GM20431 (cell line): ENCODE results near the gene CNTNAP2.

Experiments
- in situ Hi-C: fragments of 300-500 bp; cut with MseI, MboI; formaldehyde crosslinking; loops from one replicate; pipeline ENCODE4 v1.15.0; 2020; ENCODE audit warnings: low sequenced_read_pairs; ENCODE audit not compliant: unreplicated experiment

CNTNAP2 gene

GRCh38 chr7:147483634-147484292 lies 1367.2 kb downstream of the CNTNAP2 start:
- in situ Hi-C loops: no loop called here

DNA sequence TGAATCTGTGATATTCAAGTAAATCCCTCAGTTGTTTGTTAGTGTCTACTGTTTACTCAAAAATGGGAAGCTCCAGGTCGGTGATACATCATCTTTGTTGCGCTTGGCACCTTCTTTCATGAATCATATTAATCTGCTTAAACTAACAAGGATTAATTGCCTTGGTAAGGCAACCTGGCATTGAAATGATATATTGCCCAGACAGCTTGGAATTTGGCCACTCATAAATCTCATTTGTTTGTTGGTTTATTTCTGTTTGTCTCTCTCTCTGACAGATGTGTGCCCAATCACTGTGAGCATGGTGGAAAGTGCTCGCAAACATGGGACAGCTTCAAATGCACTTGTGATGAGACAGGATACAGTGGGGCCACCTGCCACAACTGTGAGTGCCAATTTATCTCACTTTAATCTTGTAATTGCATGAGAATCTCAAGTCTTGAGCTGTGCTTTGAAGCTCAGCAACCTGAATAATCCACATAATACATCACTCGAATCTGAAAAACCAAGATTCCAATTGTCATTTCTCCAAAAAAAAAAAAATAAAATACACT lies 1369.1 kb downstream of the CNTNAP2 start:
- in situ Hi-C loops: no loop called here

- in situ Hi-C loops: no loop called here
Measured at GRCh38 chr7:147492606-147493005, 1376.0 kb downstream of the CNTNAP2 start.

- in situ Hi-C loops: no loop called here
Measured at GRCh38 chr7:147496209-147496608, 1379.6 kb downstream of the CNTNAP2 start.

DNA sequence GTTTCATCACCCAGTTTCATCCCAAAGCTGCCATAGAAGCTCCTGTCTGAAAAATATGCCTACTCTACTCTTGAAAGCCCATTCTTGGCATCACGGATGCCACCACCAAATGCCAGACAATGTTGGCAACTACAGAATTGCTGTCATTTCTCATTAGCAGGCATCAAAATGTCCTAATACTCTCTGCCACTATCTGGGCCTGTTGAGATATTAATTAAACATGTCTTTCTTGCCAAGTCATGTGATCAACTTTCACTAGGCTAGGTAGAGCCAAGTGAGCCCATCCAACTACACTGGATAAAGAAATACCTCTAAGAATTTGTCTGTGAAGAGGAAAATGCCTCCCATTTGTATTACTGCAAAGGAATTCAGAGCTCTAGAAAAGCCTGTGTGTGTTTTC lies 1380.6 kb downstream of the CNTNAP2 start:
- in situ Hi-C loops: no loop called here

DNA sequence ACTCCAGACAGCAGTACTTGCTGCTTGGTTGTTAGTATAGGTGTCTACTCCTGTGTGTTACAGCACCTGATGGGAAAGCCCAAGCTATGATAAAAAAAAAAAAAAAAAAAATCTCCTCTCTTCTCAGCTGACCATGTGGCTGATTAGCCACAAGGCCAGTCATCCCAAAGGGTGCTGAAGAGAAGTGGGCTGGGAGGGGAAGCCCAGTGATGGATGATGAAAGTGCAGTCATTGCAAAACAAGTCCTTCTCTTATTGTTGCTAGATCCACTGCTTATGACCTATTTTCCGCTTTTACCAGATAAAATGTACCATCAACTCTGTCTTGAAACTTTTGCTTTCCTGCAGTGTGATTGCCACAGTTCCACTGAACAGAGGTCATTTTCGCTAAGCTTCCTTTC lies 1381.5 kb downstream of the CNTNAP2 start:
- in situ Hi-C loops: no loop called here

DNA sequence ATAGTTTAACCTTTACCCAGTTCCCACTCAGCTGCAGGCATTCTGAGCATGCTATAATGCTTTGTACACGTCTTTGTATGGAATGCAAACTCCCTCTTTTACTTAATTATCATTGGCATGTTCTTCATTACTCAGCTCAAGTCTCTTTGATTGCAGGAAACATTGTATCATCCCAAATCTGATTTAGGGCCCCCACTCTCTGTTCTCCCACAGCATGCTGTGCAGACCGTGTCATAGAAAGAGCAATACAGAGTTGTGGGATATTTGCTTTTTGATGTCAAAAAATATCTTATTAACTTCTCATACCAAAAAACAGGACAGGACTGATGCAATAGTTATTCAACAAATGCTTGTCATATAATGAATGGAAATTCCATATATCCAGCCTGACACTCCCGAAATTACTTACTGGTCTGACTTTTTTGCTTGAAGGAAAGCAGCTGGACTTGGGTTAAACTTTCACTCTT lies 1392.5 kb downstream of the CNTNAP2 start:
- in situ Hi-C loops: no loop called here

- in situ Hi-C loops: no loop called here
Measured at GRCh38 chr7:147509541-147510200, 1393.1 kb downstream of the CNTNAP2 start.

GRCh38 chr7:147510201-147510542 lies 1393.6 kb downstream of the CNTNAP2 start:
- in situ Hi-C loops: no loop called here

DNA sequence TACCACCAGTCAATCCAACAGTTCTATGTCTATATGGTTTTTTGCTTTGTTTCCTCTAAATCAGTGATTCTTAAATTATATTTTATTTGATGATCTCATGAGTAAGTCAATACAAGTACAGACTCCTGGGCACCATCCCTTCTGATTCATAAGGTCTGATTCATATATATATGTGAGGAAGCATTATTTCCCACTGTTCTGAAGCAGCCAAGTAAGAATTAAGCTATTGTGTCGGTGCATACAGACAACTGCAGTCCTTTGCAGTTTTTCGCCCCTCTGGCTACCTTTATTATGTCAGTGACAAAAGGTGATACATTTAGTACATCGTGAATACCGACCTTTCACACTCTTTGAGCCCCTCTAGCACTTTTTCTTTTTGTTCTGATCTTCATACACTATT lies 1394.3 kb downstream of the CNTNAP2 start:
- in situ Hi-C loops: no loop called here

GRCh38 chr7:147513451-147513850 lies 1396.8 kb downstream of the CNTNAP2 start:
- in situ Hi-C loops: no loop called here

GRCh38 chr7:147516391-147516790 lies 1399.8 kb downstream of the CNTNAP2 start:
- in situ Hi-C loops: no loop called here

GRCh38 chr7:147519062-147519461 lies 1402.5 kb downstream of the CNTNAP2 start:
- in situ Hi-C loops: no loop called here

- in situ Hi-C loops: no loop called here
Measured at GRCh38 chr7:147523056-147523455, 1406.5 kb downstream of the CNTNAP2 start.

DNA sequence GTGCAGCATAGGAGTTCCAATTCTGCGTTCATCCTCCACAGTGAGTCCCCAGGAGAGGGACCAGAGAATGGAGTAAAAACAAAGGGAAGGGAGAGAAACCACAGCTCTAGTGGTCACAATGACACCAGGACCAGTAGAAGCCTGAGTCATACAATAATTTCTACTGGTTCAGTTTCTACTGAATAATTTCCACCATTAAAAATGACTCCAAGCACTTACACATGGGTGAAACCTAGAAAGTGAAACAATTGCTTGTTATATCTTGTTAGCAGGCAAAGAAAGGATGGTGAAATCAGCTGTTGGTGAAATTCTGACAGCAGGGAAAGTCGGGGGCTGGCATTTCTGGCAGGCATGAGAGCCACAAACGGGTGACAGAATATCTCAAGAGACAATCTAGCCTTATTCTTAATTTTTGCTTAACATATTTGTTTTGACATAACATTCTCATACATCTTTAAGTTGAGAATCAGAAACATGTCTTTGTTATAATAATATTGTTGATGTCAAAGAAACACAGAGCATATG lies 1408.2 kb downstream of the CNTNAP2 start:
- in situ Hi-C loops: no loop called here

DNA sequence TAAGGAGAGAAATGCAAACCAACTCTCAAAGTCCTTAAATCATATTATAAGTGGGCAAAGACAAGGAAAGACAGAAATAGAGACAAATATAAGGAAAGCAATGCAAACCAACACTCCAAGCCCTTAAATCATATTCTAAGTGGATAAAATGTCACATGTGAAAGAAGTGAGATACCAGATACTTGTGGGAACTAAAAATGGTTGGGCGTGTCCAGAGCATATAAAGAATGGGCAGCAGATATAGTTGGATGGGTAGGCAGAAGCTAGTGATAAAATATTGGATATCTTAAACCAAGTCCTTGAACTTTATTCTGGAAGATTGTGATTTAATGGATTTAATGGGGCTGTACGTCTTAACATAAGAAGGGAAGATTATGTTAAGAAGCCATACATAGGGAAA lies 1408.7 kb downstream of the CNTNAP2 start:
- in situ Hi-C loops: no loop called here

DNA sequence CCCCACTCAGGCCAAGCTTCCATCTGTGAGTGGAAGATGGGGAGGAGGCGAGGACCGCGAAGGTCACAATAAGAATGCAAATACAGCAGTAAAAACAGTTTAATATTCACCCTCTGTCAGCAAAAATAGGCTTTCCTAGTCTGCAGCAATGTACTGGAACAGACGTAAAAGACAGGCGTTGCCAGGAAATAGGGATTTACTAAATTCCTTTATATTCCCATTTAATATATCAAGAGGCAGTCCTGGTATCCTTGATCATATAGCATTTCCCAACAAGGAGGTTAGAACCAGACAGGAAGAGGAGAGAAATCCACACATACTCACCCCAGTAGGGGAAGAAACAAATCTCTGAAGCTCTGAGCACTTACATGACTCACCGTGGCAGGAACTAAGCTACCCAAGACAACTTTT lies 1419.1 kb downstream of the CNTNAP2 start:
- in situ Hi-C loops: no loop called here

DNA sequence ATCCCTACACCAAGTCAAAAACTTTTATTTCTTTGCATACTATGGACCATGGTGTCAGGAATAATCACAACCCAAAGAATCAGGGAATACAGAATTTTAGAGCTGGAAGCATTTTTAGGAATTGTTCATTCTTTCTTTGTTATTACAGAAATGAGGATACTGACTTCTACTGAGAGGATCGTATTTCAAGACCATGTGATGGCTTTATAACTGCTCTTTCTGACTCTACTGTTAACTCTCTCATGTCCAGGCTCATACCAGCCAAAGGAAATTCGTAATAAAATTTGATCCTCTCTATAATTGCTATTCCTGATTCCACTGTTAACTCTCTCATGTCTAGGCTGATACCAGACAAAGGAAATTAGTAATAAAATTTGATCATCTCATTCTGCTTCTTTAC lies 1423.1 kb downstream of the CNTNAP2 start:
- in situ Hi-C loops: no loop called here

DNA sequence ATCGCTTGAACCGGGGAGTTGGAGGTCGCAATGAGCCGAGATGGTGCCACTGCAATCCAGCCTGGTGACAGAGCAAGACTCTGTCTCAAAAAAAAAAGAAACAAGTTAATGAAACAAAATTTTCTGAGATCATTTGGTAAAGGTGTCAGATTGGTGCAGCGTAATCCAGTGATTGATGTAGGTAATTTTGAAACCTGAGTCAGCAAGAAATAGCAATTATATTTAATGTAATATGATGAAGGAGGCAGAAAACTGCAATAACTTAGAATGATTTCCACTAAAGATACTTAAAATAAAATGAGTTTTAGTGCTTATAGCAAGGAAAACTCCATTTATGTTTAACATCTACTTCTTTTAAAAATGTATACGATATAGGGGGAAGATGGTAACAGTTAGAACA lies 1424.1 kb downstream of the CNTNAP2 start:
- in situ Hi-C loops: no loop called here

- in situ Hi-C loops: no loop called here
Measured at GRCh38 chr7:147541261-147541660, 1424.7 kb downstream of the CNTNAP2 start.

GRCh38 chr7:147547252-147547897 lies 1430.8 kb downstream of the CNTNAP2 start:
- in situ Hi-C loops: no loop called here
